Fibroblast of lung (primary cell): ENCODE results near the gene PDZD2.

Source experiments
- EZH2 ChIP-seq: IDR thresholded peaks from 2 replicates; pipeline ENCODE4 v1.5.1; 2012; ENCODE audit warnings: low read length, control low read depth, mild to moderate bottlenecking; ENCODE audit errors: missing control alignments
- TF ChIP-seq, protein P1 (sequence below), 2 donors: IDR thresholded peaks in 1 of 2; conservative IDR thresholded peaks in 1 of 2; 1 replicate in 1 of 2; 2 replicates in 1 of 2; pipeline ENCODE4 v1.5.1; 2011 to 2012; ENCODE audit warnings: low read length in 2 of 2, control low read depth in 1 of 2, inconsistent platforms in 1 of 2, low read depth in 1 of 2, mild to moderate bottlenecking in 1 of 2

DNA sequence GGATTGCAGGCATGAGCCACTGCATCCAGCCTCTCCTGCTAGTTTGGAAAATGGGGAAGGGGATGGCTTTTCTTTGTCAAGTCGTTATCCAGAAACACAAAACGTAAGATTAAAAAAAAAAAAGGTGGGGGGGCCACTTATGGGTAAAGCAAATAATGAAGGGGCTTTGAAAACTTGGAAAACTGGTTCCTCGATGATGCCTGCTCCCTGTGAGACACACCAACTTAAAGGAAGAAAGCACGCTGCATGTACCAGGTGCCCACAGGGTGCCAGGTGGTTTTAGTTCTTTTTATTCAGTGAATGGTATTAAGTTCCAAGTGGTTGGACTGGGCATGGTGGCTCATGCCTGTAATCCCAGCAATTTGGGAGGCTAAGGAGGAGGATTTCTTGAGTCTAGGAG lies 365.1 kb downstream of the PDZD2 start:
- TF ChIP-seq, protein P1, sequence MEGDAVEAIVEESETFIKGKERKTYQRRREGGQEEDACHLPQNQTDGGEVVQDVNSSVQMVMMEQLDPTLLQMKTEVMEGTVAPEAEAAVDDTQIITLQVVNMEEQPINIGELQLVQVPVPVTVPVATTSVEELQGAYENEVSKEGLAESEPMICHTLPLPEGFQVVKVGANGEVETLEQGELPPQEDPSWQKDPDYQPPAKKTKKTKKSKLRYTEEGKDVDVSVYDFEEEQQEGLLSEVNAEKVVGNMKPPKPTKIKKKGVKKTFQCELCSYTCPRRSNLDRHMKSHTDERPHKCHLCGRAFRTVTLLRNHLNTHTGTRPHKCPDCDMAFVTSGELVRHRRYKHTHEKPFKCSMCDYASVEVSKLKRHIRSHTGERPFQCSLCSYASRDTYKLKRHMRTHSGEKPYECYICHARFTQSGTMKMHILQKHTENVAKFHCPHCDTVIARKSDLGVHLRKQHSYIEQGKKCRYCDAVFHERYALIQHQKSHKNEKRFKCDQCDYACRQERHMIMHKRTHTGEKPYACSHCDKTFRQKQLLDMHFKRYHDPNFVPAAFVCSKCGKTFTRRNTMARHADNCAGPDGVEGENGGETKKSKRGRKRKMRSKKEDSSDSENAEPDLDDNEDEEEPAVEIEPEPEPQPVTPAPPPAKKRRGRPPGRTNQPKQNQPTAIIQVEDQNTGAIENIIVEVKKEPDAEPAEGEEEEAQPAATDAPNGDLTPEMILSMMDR (conservative IDR thresholded peaks at IDR 0.05 in 1 of 2, IDR thresholded peaks at IDR 0.05 in 1 of 2; ENCODE audit: low read depth in 1 of 2, low read length in 2 of 2), result no peak
- TF ChIP-seq EZH2, result no peak
